PFSK-1 (cell line): ENCODE measurements around the gene LINC01488.

Source experiments
- POLR2AphosphoS5 ChIP-seq: IDR thresholded peaks from 2 replicates; pipeline ENCODE4 v1.6.1; 2012; ENCODE audit warnings: low read depth, mild to moderate bottlenecking, control low read depth, low read length, moderate library complexity
- TAF1 ChIP-seq: IDR thresholded peaks from 2 replicates; pipeline ENCODE4 v1.6.1; 2012; ENCODE audit warnings: low read length, control low read depth, borderline replicate concordance; ENCODE audit not compliant: insufficient read depth
- TF ChIP-seq, protein P1 (sequence below), 2 experiments: IDR thresholded peaks; 2 replicates each; pipeline versions ENCODE4 v1.6.1 to v1.8.0; 2011 to 2012; ENCODE audit warnings: low read depth in 2 of 2, low read length in 2 of 2, control low read depth in 1 of 2, inconsistent platforms in 1 of 2, mild to moderate bottlenecking in 1 of 2, moderate library complexity in 1 of 2; ENCODE audit not compliant: insufficient read depth in 1 of 2

GRCh38 chr11:69537126-69537525 lies 55.7 kb downstream of the LINC01488 start:
- TF ChIP-seq POLR2AphosphoS5 = no peak
- TF ChIP-seq, protein P1, sequence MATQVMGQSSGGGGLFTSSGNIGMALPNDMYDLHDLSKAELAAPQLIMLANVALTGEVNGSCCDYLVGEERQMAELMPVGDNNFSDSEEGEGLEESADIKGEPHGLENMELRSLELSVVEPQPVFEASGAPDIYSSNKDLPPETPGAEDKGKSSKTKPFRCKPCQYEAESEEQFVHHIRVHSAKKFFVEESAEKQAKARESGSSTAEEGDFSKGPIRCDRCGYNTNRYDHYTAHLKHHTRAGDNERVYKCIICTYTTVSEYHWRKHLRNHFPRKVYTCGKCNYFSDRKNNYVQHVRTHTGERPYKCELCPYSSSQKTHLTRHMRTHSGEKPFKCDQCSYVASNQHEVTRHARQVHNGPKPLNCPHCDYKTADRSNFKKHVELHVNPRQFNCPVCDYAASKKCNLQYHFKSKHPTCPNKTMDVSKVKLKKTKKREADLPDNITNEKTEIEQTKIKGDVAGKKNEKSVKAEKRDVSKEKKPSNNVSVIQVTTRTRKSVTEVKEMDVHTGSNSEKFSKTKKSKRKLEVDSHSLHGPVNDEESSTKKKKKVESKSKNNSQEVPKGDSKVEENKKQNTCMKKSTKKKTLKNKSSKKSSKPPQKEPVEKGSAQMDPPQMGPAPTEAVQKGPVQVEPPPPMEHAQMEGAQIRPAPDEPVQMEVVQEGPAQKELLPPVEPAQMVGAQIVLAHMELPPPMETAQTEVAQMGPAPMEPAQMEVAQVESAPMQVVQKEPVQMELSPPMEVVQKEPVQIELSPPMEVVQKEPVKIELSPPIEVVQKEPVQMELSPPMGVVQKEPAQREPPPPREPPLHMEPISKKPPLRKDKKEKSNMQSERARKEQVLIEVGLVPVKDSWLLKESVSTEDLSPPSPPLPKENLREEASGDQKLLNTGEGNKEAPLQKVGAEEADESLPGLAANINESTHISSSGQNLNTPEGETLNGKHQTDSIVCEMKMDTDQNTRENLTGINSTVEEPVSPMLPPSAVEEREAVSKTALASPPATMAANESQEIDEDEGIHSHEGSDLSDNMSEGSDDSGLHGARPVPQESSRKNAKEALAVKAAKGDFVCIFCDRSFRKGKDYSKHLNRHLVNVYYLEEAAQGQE (IDR thresholded peaks at IDR 0.05; ENCODE audit: insufficient read depth in 1 of 2, low read depth in 2 of 2, low read length in 2 of 2) = no peak
- no peak for TF ChIP-seq TAF1
